Smooth muscle cell (in vitro differentiated cells): ENCODE measurements around the gene SPCS2. TPM values are rescaled to one million over a fixed set of nuclear protein-coding genes. Genes with fewer than 3 reads are reported as not detected.

Experiments
- DNase-seq: peaks from one replicate; lab custom pipeline; 2025; ENCODE audit not compliant: unreplicated experiment; lab: John Stamatoyannopoulos, UW
- H2AFZ ChIP-seq: fragments of 200-600 bp; sonication (generic); 2 replicates; pipeline ENCODE4 v1.6.0; 2016; ENCODE audit warnings: antibody characterized with exemption, low read depth, mild to moderate bottlenecking
- H3F3A ChIP-seq: fragments of 200-600 bp; sonication (generic); 2 replicates; pipeline ENCODE4 v1.6.0; 2017; ENCODE audit warnings: antibody characterized with exemption, low read depth
- H3K27ac ChIP-seq: fragments of 200-600 bp; sonication (generic); 2 replicates; pipeline ENCODE4 v1.5.1; 2016; ENCODE audit warnings: low read depth, mild to moderate bottlenecking
- H3K27me3 ChIP-seq: fragments of 200-600 bp; sonication (generic); 2 replicates; pipeline ENCODE4 v1.6.1; 2016; ENCODE audit warnings: low read depth, mild to moderate bottlenecking
- H3K36me3 ChIP-seq: fragments of 200-600 bp; sonication (generic); 2 replicates; pipeline ENCODE4 v1.5.1; 2016; ENCODE audit warnings: low read depth
- H3K4me1 ChIP-seq: fragments of 200-600 bp; sonication (generic); 2 replicates; pipeline ENCODE4 v1.5.1; 2016; ENCODE audit warnings: low read depth
- H3K4me2 ChIP-seq: fragments of 200-600 bp; sonication (generic); 2 replicates; pipeline ENCODE4 v1.6.0; 2016; ENCODE audit warnings: mild to moderate bottlenecking
- H3K4me3 ChIP-seq: fragments of 200-600 bp; sonication (generic); 2 replicates; pipeline ENCODE4 v1.5.1; 2016; ENCODE audit warnings: mild to moderate bottlenecking
- H3K79me2 ChIP-seq: fragments of 200-600 bp; sonication (generic); 2 replicates; pipeline ENCODE4 v1.6.0; 2016; ENCODE audit warnings: low read depth, mild to moderate bottlenecking
- H3K9ac ChIP-seq: fragments of 200-600 bp; sonication (generic); 2 replicates; pipeline ENCODE4 v1.6.0; 2016; ENCODE audit warnings: low read depth
- H3K9me3 ChIP-seq: fragments of 200-600 bp; sonication (generic); replicated peaks from 2 replicates; pipeline ENCODE4 v1.5.1; 2016; ENCODE audit warnings: low read depth
- H4K20me1 ChIP-seq: fragments of 200-600 bp; sonication (generic); 2 replicates; pipeline ENCODE4 v1.6.0; 2016; ENCODE audit warnings: low read depth
- CTCF ChIP-seq: fragments of 200-600 bp; sonication (generic); IDR thresholded peaks from 2 replicates; pipeline ENCODE4 v1.5.1; 2017; ENCODE audit warnings: borderline replicate concordance, mild to moderate bottlenecking, antibody characterized with exemption; ENCODE audit not compliant: insufficient read depth, poor library complexity, severe bottlenecking
- WGBS: methylation state at CpG from one replicate; pipeline ENCODE4 v1.1.7; 2016; ENCODE audit warnings: low lambda C conversion rate; 5-methylcytosine and 5-hydroxymethylcytosine counted together
- polyA plus RNA-seq: library from polyadenylated mRNA; unstranded; fragments of >200 nt; fragmentation: Nextera tagmentation; extraction: Ambion mirVana; gene quantifications from 2 replicates; pipeline ENCODE4 v1.2.1, GENCODE V29; 2016
- total RNA-seq: library from RNA; depleted of rRNA; stranded (reverse); fragments of >200 nt; gene quantifications from 2 replicates; pipeline ENCODE4 v1.2.3, GENCODE V29; 2014

The SPCS2 gene
- total and polyA plus RNA-seq, 2 experiments from 2014 or later = 49.9 to 325 TPM

GRCh38 chr11:74932169-74932568 is 16.9 kb upstream of the SPCS2 start:
- no peak for DNase-seq
- no peak for TF ChIP-seq CTCF
- Histone ChIP-seq H3K4me1 (no peaks in the 10 kb centered on the region), H3K36me3 (no peaks in the 10 kb centered on the region), H3F3A (no peaks in the 10 kb centered on the region), H3K27me3 (no peaks in the 10 kb centered on the region), H3K9ac (no peak overlapping the region), H2AFZ (no peak overlapping the region), H4K20me1 (no peaks in the 10 kb centered on the region), H3K9me3 (no peaks in the 10 kb centered on the region), H3K4me2 (no peak overlapping the region), H3K4me3 (no peak overlapping the region), H3K79me2 (no peaks in the 10 kb centered on the region), H3K27ac (no peak overlapping the region)
- WGBS = 67% methylated on average over 5 of the region's 5 CpGs

- Histone ChIP-seq H3F3A (no peaks in the 10 kb centered on the region), H3K4me1 (no peaks in the 10 kb centered on the region), H3K27ac (no peak overlapping the region), H3K9me3 (no peaks in the 10 kb centered on the region), H3K79me2 (no peaks in the 10 kb centered on the region), H2AFZ (no peak overlapping the region), H4K20me1 (no peaks in the 10 kb centered on the region), H3K4me2 (no peak overlapping the region), H3K36me3 (no peaks in the 10 kb centered on the region), H3K4me3 (no peak overlapping the region), H3K9ac (no peak overlapping the region), H3K27me3 (no peaks in the 10 kb centered on the region)
- no peak for TF ChIP-seq CTCF
- DNase-seq = no peak
- 63% methylated on average over 2 of the region's 2 CpGs for WGBS
Measured at GRCh38 chr11:74932797-74933196, 16.3 kb upstream of the SPCS2 start.

GRCh38 chr11:74933765-74934164 is 15.3 kb upstream of the SPCS2 start:
- no peak overlapping the region for H2AFZ ChIP-seq
- H3K79me2 ChIP-seq = no peaks in the 10 kb centered on the region
- TF ChIP-seq CTCF = no peak
- no peaks in the 10 kb centered on the region for H4K20me1 ChIP-seq
- no peak for DNase-seq
- H3K9ac ChIP-seq = no peak overlapping the region
- H3K4me2 ChIP-seq = no peak overlapping the region
- H3K9me3 ChIP-seq = no peaks in the 10 kb centered on the region
- H3F3A ChIP-seq = no peaks in the 10 kb centered on the region
- no peaks in the 10 kb centered on the region for H3K27me3 ChIP-seq
- H3K36me3 ChIP-seq = no peaks in the 10 kb centered on the region
- H3K27ac ChIP-seq = no peak overlapping the region
- no peaks in the 10 kb centered on the region for H3K4me1 ChIP-seq
- WGBS = 100% methylated on average over 2 of the region's 2 CpGs
- H3K4me3 ChIP-seq = no peak overlapping the region

- Histone ChIP-seq H2AFZ (no peak overlapping the region), H3K4me3 (no peak overlapping the region), H3K36me3 (no peaks in the 10 kb centered on the region), H3K27ac (no peak overlapping the region), H3K79me2 (no peaks in the 10 kb centered on the region), H3K4me2 (no peak overlapping the region), H3K9ac (no peak overlapping the region), H3K9me3 (no peaks in the 10 kb centered on the region), H3F3A (no peaks in the 10 kb centered on the region), H3K4me1 (no peaks in the 10 kb centered on the region), H4K20me1 (no peaks in the 10 kb centered on the region), H3K27me3 (no peaks in the 10 kb centered on the region)
- 88% methylated on average over 2 of the region's 2 CpGs for WGBS
- no peak for DNase-seq
- no peak for TF ChIP-seq CTCF
Measured at GRCh38 chr11:74935285-74935684, 13.8 kb upstream of the SPCS2 start.
